K562 (cell line): ENCODE data around the gene TOX3. TPM values are rescaled to one million over a fixed set of nuclear protein-coding genes. Genes with fewer than 3 reads are reported as not detected.
A peak's percentile ranks its signal among the peaks of the same experiment; 100 is the strongest.

ENCODE experiments used
- ATAC-seq: fragments of 200-7000 bp; cut with Tn5 transposase; 3 replicates; pipeline ENCODE4 v1.9.1; 2020; ENCODE audit warnings: moderate library complexity
- BruUV-seq: library from RNA; stranded (reverse); fragments of 400-500 nt; replicated peaks from 2 replicates; lab custom pipeline; 2021; lab: Mats Ljungman, UMichigan
- CTCF ChIA-PET: fragments of 300-600 bp; formaldehyde crosslinking; extraction: SDS; loops from one replicate; lab custom pipeline; 2021; ENCODE audit warnings: low intra/inter-chr PET ratio; lab: Yijun Ruan, JAX
- POLR2A ChIA-PET: fragments of 300-600, 350-650 bp; sonication (Branson Sonifier 250); formaldehyde crosslinking; extraction: SDS; loops from one replicate; lab custom pipeline; 2021; ENCODE audit warnings: antibody characterized with exemption, inconsistent platforms; lab: Yijun Ruan, JAX
- DNase-seq, 4 experiments: peaks; one replicate each; pipeline versions ENCODE4 v3.0.0 to v3.0.0-alpha.2; 2011 to 2018; ENCODE audit warnings: low spot score in 3 of 4, mixed read lengths in 3 of 4; ENCODE audit errors: extremely low read depth in 1 of 4
- FAIRE-seq: peaks from 2 replicates; lab custom pipeline; 2011; peaks lifted over from hg19 to GRCh38; lab: Jason Lieb, UNC
- H2AFZ ChIP-seq: 2 replicates; pipeline ENCODE4 v1.6.0; 2011; ENCODE audit warnings: low read depth, low read length, control low read depth, inconsistent platforms
- H3K27ac ChIP-seq: fragments of 200-600 bp; 3 replicates; pipeline ENCODE4 v1.8.0; 2011; ENCODE audit warnings: low read depth, mild to moderate bottlenecking, control low read depth, inconsistent platforms, low read length, moderate library complexity, mixed read lengths; ENCODE audit errors: extremely low read depth
- H3K27me3 ChIP-seq, 2 experiments: fragments of 300-600 bp in 1 of 2; 2 replicates in 1 of 2; 3 replicates in 1 of 2; pipeline versions ENCODE4 v1.6.0 to v1.8.0; 2011; ENCODE audit warnings: inconsistent platforms in 2 of 2, low read length in 2 of 2, mild to moderate bottlenecking in 1 of 2, mixed read lengths in 1 of 2, moderate library complexity in 1 of 2; ENCODE audit not compliant: control insufficient read depth in 2 of 2, insufficient read depth in 2 of 2
- H3K36me3 ChIP-seq: fragments of 300-600 bp; 3 replicates; pipeline ENCODE4 v1.8.0; 2011; ENCODE audit warnings: mild to moderate bottlenecking, low read length, inconsistent platforms; ENCODE audit not compliant: control insufficient read depth, insufficient read depth
- H3K4me1 ChIP-seq, 2 experiments: fragments of 200-600 bp in 1 of 2; replicated peaks in 1 of 2; 2 replicates in 1 of 2; 3 replicates in 1 of 2; pipeline versions ENCODE4 v1.5.1 to v1.8.0; 2011; ENCODE audit warnings: inconsistent platforms in 2 of 2, low read length in 2 of 2, mild to moderate bottlenecking in 1 of 2, mixed read lengths in 1 of 2, moderate library complexity in 1 of 2; ENCODE audit not compliant: control insufficient read depth in 2 of 2, insufficient read depth in 2 of 2
- H3K4me2 ChIP-seq: 2 replicates; pipeline ENCODE4 v1.6.1; 2011; ENCODE audit warnings: low read length, control low read depth, inconsistent platforms, mixed read lengths; ENCODE audit not compliant: insufficient read depth
- H3K4me3 ChIP-seq: fragments of 200-600 bp; sonication (generic), shearing (Covaris generic); 2 replicates; pipeline ENCODE4 v1.5.1; 2016; ENCODE audit warnings: control low read depth, inconsistent platforms
- H3K79me2 ChIP-seq: fragments of 200-600 bp; 3 replicates; pipeline ENCODE4 v1.8.0; 2011; ENCODE audit warnings: low read length, inconsistent platforms; ENCODE audit not compliant: control insufficient read depth, insufficient read depth
- H3K9ac ChIP-seq, 2 experiments: 2 replicates each; pipeline versions ENCODE4 v1.6.0 to v1.6.1; 2011; ENCODE audit warnings: low read depth in 2 of 2, low read length in 2 of 2, control low read depth in 1 of 2, inconsistent platforms in 1 of 2, mild to moderate bottlenecking in 1 of 2, mixed read lengths in 1 of 2; ENCODE audit not compliant: insufficient read depth in 1 of 2
- H3K9me1 ChIP-seq: one replicate; pipeline ENCODE4 v1.6.0; 2011; ENCODE audit warnings: inconsistent platforms, mild to moderate bottlenecking, low read length, moderate library complexity; ENCODE audit not compliant: control insufficient read depth, insufficient read depth
- H3K9me3 ChIP-seq: replicated peaks from 2 replicates; pipeline ENCODE4 v1.5.1; 2011; ENCODE audit warnings: low read depth, low read length, inconsistent platforms; ENCODE audit not compliant: control insufficient read depth, insufficient read depth
- H4K20me1 ChIP-seq: replicated peaks from 2 replicates; pipeline ENCODE4 v1.6.1; 2011; ENCODE audit warnings: low read length, inconsistent platforms, mixed read lengths; ENCODE audit not compliant: control insufficient read depth, insufficient read depth
- ARID1B ChIP-seq: fragments of 450-650 bp; IDR thresholded peaks from 2 replicates; pipeline ENCODE4 v1.6.1; 2016; ENCODE audit warnings: antibody characterized with exemption, mild to moderate bottlenecking, inconsistent platforms
- BRF1 ChIP-seq: IDR thresholded peaks from 3 replicates; pipeline ENCODE4 v1.6.1; 2011; ENCODE audit warnings: borderline replicate concordance, mild to moderate bottlenecking; ENCODE audit not compliant: insufficient read length; ENCODE audit errors: extremely low read depth
- CBX5 ChIP-seq: IDR thresholded peaks from 2 replicates; pipeline ENCODE4 v1.6.1; 2014; ENCODE audit warnings: low read depth, borderline replicate concordance
- DPF2 ChIP-seq: fragments of 450-650 bp; IDR thresholded peaks from 2 replicates; pipeline ENCODE4 v1.6.1; 2016
- ELK1 ChIP-seq: sonication (generic); formaldehyde crosslinking; IDR thresholded peaks from 2 replicates; pipeline ENCODE4 v1.8.1; 2022; ENCODE audit warnings: missing genetic modification reagents
- FOXA3 ChIP-seq, 2 experiments: fragments of 450-650 bp in 1 of 2; sonication (generic) in 1 of 2; formaldehyde crosslinking; IDR thresholded peaks in 1 of 2; conservative IDR thresholded peaks in 1 of 2; 2 replicates each; pipeline versions ENCODE4 v1.4.0 to v1.8.0; 2020 to 2022; ENCODE audit warnings: mild to moderate bottlenecking in 2 of 2, missing genetic modification reagents in 1 of 2
- HDGF ChIP-seq: fragments of 450-650 bp; IDR thresholded peaks from 2 replicates; pipeline ENCODE4 v1.6.1; 2016
- MAFF ChIP-seq: IDR thresholded peaks from 2 replicates; pipeline ENCODE4 v1.6.1; 2012; ENCODE audit warnings: low read length, improper control_type of control experiment
- NFIC ChIP-seq: fragments of 450-650 bp; IDR thresholded peaks from 2 replicates; pipeline ENCODE4 v1.6.1; 2017; ENCODE audit warnings: mild to moderate bottlenecking, inconsistent platforms
- NRF1 ChIP-seq, 2 experiments: fragments of 450-650 bp; IDR thresholded peaks in 1 of 2; conservative IDR thresholded peaks in 1 of 2; 2 replicates each; pipeline ENCODE4 v1.6.1; 2014; ENCODE audit warnings: mild to moderate bottlenecking in 2 of 2
- PKNOX1 ChIP-seq: fragments of 450-650 bp; IDR thresholded peaks from 2 replicates; pipeline ENCODE4 v1.6.1; 2016
- ZHX1 ChIP-seq: fragments of 150-350 bp; conservative IDR thresholded peaks from 2 replicates; pipeline ENCODE4 v1.6.1; 2014; ENCODE audit warnings: low read length
- ZNF316 ChIP-seq: fragments of 450-650 bp; IDR thresholded peaks from 2 replicates; pipeline ENCODE4 v1.6.1; 2016
- ZNF699 ChIP-seq: fragments of 250-450 bp; sonication (Bioruptor Pico); IDR thresholded peaks from 2 replicates; pipeline ENCODE4 v1.8.0; 2021; ENCODE audit warnings: mild to moderate bottlenecking, moderate library complexity; ENCODE audit not compliant: insufficient replicate concordance
- ZNF707 ChIP-seq: fragments of 250-450 bp; sonication (Bioruptor Pico); conservative IDR thresholded peaks from 2 replicates; pipeline ENCODE4 v1.8.0; 2022; ENCODE audit warnings: inconsistent platforms, mild to moderate bottlenecking, moderate library complexity
- ZNF740 ChIP-seq, 3 experiments: fragments of 200-800 bp in 1 of 3; sonication (Bioruptor generic) in 1 of 3; sonication (generic) in 1 of 3; formaldehyde crosslinking in 1 of 3; IDR thresholded peaks; 2 replicates each; pipeline versions ENCODE4 v1.6.1 to v1.8.0; 2016 to 2022; ENCODE audit warnings: mild to moderate bottlenecking in 2 of 3, missing compliant biosample characterization in 2 of 3, missing genetic modification characterization in 2 of 3, missing genetic modification reagents in 1 of 3
- WGBS: fragments of 100-300 bp; shearing (Covaris generic); methylation state at CpG from one replicate; pipeline ENCODE4 v1.1.6; 2016; ENCODE audit warnings: low coverage, mixed read lengths; ENCODE audit not compliant: insufficient coverage; ENCODE audit errors: missing lambda C conversion rate; 5-methylcytosine and 5-hydroxymethylcytosine counted together
- in situ Hi-C: fragments of 300-500 bp; cut with MboI; formaldehyde crosslinking; loops from 4 replicates; pipeline ENCODE4 v1.15.0; 2018; ENCODE audit warnings: inconsistent platforms, mixed read lengths
- intact Hi-C: fragments of 100-400 bp; cut with micrococcal nuclease; formaldehyde crosslinking; loops from 2 replicates; pipeline ENCODE4 v1.14.2; 2022
- polyA plus RNA-seq, 8 experiments: library from polyadenylated mRNA; depleted of rRNA in 4 of 8; stranded (reverse) in 5 of 8; unstranded in 3 of 8; fragments of >200 nt; fragmentation: Nextera tagmentation in 2 of 8; fragmentation: Illumina TruSeq in 1 of 8; extraction: Ambion mirVana in 2 of 8; extraction: Trizol in 1 of 8; gene quantifications; 2 replicates each; pipeline versions ENCODE4 v1.2.1 to v1.2.3, GENCODE V29; 2011 to 2014; ENCODE audit warnings: inconsistent platforms in 1 of 8, missing spikeins in 1 of 8
- total RNA-seq, 7 experiments: library from RNA; depleted of rRNA in 6 of 7; stranded (reverse); fragments of >200 nt in 6 of 7; fragmentation: Illumina TruSeq in 2 of 7; extraction: Trizol in 2 of 7; gene quantifications; 2 replicates each; pipeline versions ENCODE4 v1.2.1 to v1.2.3, GENCODE V29; 2011 to 2021; ENCODE audit warnings: low replicate concordance in 1 of 7

The TOX3 gene
- total and polyA plus RNA-seq, 9 of the 15 experiments (the other 6 are each of a cell fraction or from before 2014, with no cell fraction given), result not detected

- TF ChIP-seq ELK1 (CRISPR knock-in tag), result no peak
- no peak for TF ChIP-seq PKNOX1
- TF ChIP-seq ZNF740 (CRISPR knock-in tag; IDR thresholded peaks at IDR 0.05), result no peak
- no peak for TF ChIP-seq ZNF740 (tag; IDR thresholded peaks at IDR 0.05)
- TF ChIP-seq DPF2, result no peak
- TF ChIP-seq ARID1B, result no peak
These were observed 25.7 kb upstream of the TOX3 start (continued) for GRCh38 chr16:52572656-52573055.

- 0% methylated on average over 4 of the region's 4 CpGs for WGBS
- no peaks in the 10 kb centered on the region for H4K20me1 ChIP-seq
- no peaks in the 10 kb centered on the region for H3K9me1 ChIP-seq
- no peaks in the 10 kb centered on the region for H3K79me2 ChIP-seq
- no peak for DNase-seq
- no peak overlapping the region for H2AFZ ChIP-seq
- no peak for ATAC-seq
- no peaks in the 10 kb centered on the region for H3K27me3 ChIP-seq
- H3K4me2 ChIP-seq, result no peak overlapping the region
- no peaks in the 10 kb centered on the region for H3K4me1 ChIP-seq
- no peak overlapping the region for H3K9ac ChIP-seq
- in situ Hi-C loops (no loop called here), intact Hi-C loops (no loop called here)
- ChIA-PET CTCF (no interaction called here), POLR2A (no interaction called here)
- FAIRE-seq, result no peak
- H3K4me3 ChIP-seq, result no peak overlapping the region
- BruUV-seq, result no TSS peak
- no peak overlapping the region for H3K27ac ChIP-seq
- no peaks in the 10 kb centered on the region for H3K9me3 ChIP-seq
- H3K36me3 ChIP-seq, result no peaks in the 10 kb centered on the region
- TF ChIP-seq HDGF, result no peak
- TF ChIP-seq NRF1 (conservative IDR thresholded peaks at IDR 0.05 in 1 of 2, IDR thresholded peaks at IDR 0.05 in 1 of 2), result no peak
- TF ChIP-seq ZNF707 (CRISPR knock-in tag), result no peak
- no peak for TF ChIP-seq BRF1
- TF ChIP-seq CBX5, result no peak
- no peak for TF ChIP-seq ZHX1
- TF ChIP-seq NFIC, result no peak
- peak; percentile 43; the same call in 1 of the 2 replicates for TF ChIP-seq ZNF316
- TF ChIP-seq MAFF, result peak; percentile 63
- TF ChIP-seq FOXA3 (CRISPR knock-in tag; conservative IDR thresholded peaks at IDR 0.05 in 1 of 2, IDR thresholded peaks at IDR 0.05 in 1 of 2), result no peak
- TF ChIP-seq ZNF699 (CRISPR knock-in tag), result no peak
These were observed 23.6 kb upstream of the TOX3 start for GRCh38 chr16:52570495-52571091.
